ENCODE results near the gene KLHDC3.

Gene KLHDC3

GRCh38 chr6:43050981-43051380 is 36.9 kb downstream of the KLHDC3 start:
- Histone ChIP-seq H3K9ac (ENCODE audit: low read depth, low read length) (no peak overlapping the region), H3K9me3 (ENCODE audit: control insufficient read depth, insufficient read depth, low read length) (no peaks in the 10 kb centered on the region), H3K4me1 (ENCODE audit: insufficient read depth, low read length) (peaks cover 5% of the 10 kb centered on the region; the same call in 1 of the 2 replicates), H3K36me3 (ENCODE audit: insufficient read depth, low read length) (peaks cover 6% of the 10 kb centered on the region)

GRCh38 chr6:43052225-43052841 is 38.3 kb downstream of the KLHDC3 start:
- Histone ChIP-seq H3K4me1 (ENCODE audit: insufficient read depth, low read length) (peaks cover 5% of the 10 kb centered on the region; the same call in 1 of the 2 replicates), H3K9ac (ENCODE audit: low read depth, low read length) (peak overlapping the region; percentile 89), H3K9me3 (ENCODE audit: control insufficient read depth, insufficient read depth, low read length) (no peaks in the 10 kb centered on the region), H3K36me3 (ENCODE audit: insufficient read depth, low read length) (peaks cover 6% of the 10 kb centered on the region)

GRCh38 chr6:43052842-43053544 is 38.9 kb downstream of the KLHDC3 start:
- Histone ChIP-seq H3K9ac (ENCODE audit: low read depth, low read length) (peak overlapping the region; percentile 89), H3K9me3 (ENCODE audit: control insufficient read depth, insufficient read depth, low read length) (no peaks in the 10 kb centered on the region), H3K36me3 (ENCODE audit: insufficient read depth, low read length) (peaks cover 6% of the 10 kb centered on the region), H3K4me1 (ENCODE audit: insufficient read depth, low read length) (peaks cover 5% of the 10 kb centered on the region; the same call in 1 of the 2 replicates)

GRCh38 chr6:43053545-43054205 is 39.6 kb downstream of the KLHDC3 start, which contains the start of gene CUL7:
Gene CUL7 (minus strand): TSS chr6:43053851. CDS start chr6:43052788, 1,063 bp downstream.
- H3K4me1 ChIP-seq (ENCODE audit: insufficient read depth, low read length) = peaks cover 8% of the 10 kb centered on the region; the same call in 1 of the 2 replicates
- H3K9ac ChIP-seq (ENCODE audit: low read depth, low read length) = peak within 1 kb of the TSS; percentile 89
- peaks cover 6% of the 10 kb centered on the region for H3K36me3 ChIP-seq (ENCODE audit: insufficient read depth, low read length)
- no peaks in the 10 kb centered on the region for H3K9me3 ChIP-seq (ENCODE audit: control insufficient read depth, insufficient read depth, low read length)

GRCh38 chr6:43054206-43054943 is 40.3 kb downstream of the KLHDC3 start:
- Histone ChIP-seq H3K36me3 (ENCODE audit: insufficient read depth, low read length) (peaks cover 4% of the 10 kb centered on the region), H3K4me1 (ENCODE audit: insufficient read depth, low read length) (peaks cover 8% of the 10 kb centered on the region; the same call in 1 of the 2 replicates), H3K9ac (ENCODE audit: low read depth, low read length) (peak overlapping the region; percentile 89; the same call in 1 of the 2 replicates), H3K9me3 (ENCODE audit: control insufficient read depth, insufficient read depth, low read length) (no peaks in the 10 kb centered on the region)

- H3K4me1 ChIP-seq (ENCODE audit: insufficient read depth, low read length) = peaks cover 8% of the 10 kb centered on the region; the same call in 1 of the 2 replicates
- H3K36me3 ChIP-seq (ENCODE audit: insufficient read depth, low read length) = no peaks in the 10 kb centered on the region
- no peaks in the 10 kb centered on the region for H3K9me3 ChIP-seq (ENCODE audit: control insufficient read depth, insufficient read depth, low read length)
- H3K9ac ChIP-seq (ENCODE audit: low read depth, low read length) = no peak overlapping the region
Observed at GRCh38 chr6:43055966-43056365, 41.9 kb downstream of the KLHDC3 start.

- H3K4me1 ChIP-seq (ENCODE audit: insufficient read depth, low read length) = peaks cover 3% of the 10 kb centered on the region; the same call in 1 of the 2 replicates
- no peaks in the 10 kb centered on the region for H3K9me3 ChIP-seq (ENCODE audit: control insufficient read depth, insufficient read depth, low read length)
- no peaks in the 10 kb centered on the region for H3K36me3 ChIP-seq (ENCODE audit: insufficient read depth, low read length)
- H3K9ac ChIP-seq (ENCODE audit: low read depth, low read length) = peak overlapping the region; percentile 82
Observed at GRCh38 chr6:43058531-43058930, 44.5 kb downstream of the KLHDC3 start.

- peaks cover 3% of the 10 kb centered on the region; the same call in 1 of the 2 replicates for H3K4me1 ChIP-seq (ENCODE audit: insufficient read depth, low read length)
- no peaks in the 10 kb centered on the region for H3K9me3 ChIP-seq (ENCODE audit: control insufficient read depth, insufficient read depth, low read length)
- no peaks in the 10 kb centered on the region for H3K36me3 ChIP-seq (ENCODE audit: insufficient read depth, low read length)
- peak within 1 kb of the TSS; percentile 82 for H3K9ac ChIP-seq (ENCODE audit: low read depth, low read length)
Observed at GRCh38 chr6:43059168-43060033, 45.4 kb downstream of the KLHDC3 start, which contains the start of the genes KLC4 and MRPL2. Gene KLC4 (plus strand): TSS chr6:43059631. CDS start chr6:43061336, 1,705 bp downstream. Gene MRPL2 (minus strand): TSS chr6:43059434. CDS start chr6:43059381, 53 bp downstream.

GRCh38 chr6:43060034-43060754 is 46.1 kb downstream of the KLHDC3 start:
- Histone ChIP-seq H3K9me3 (ENCODE audit: control insufficient read depth, insufficient read depth, low read length) (no peaks in the 10 kb centered on the region), H3K36me3 (ENCODE audit: insufficient read depth, low read length) (no peaks in the 10 kb centered on the region), H3K9ac (ENCODE audit: low read depth, low read length) (peak overlapping the region; percentile 82), H3K4me1 (ENCODE audit: insufficient read depth, low read length) (peaks cover 3% of the 10 kb centered on the region; the same call in 1 of the 2 replicates)

GRCh38 chr6:43060755-43061633 is 46.9 kb downstream of the KLHDC3 start:
- H3K9ac ChIP-seq (ENCODE audit: low read depth, low read length) = 0 out of 2 replicates have a peak overlapping the region, but pooled peaks have one; percentile 82

GRCh38 chr6:43061861-43062260 is 47.8 kb downstream of the KLHDC3 start:
- Histone ChIP-seq H3K9me3 (ENCODE audit: control insufficient read depth, insufficient read depth, low read length) (no peaks in the 10 kb centered on the region), H3K4me1 (ENCODE audit: insufficient read depth, low read length) (peaks cover 3% of the 10 kb centered on the region; the same call in 1 of the 2 replicates), H3K36me3 (ENCODE audit: insufficient read depth, low read length) (no peaks in the 10 kb centered on the region), H3K9ac (ENCODE audit: low read depth, low read length) (no peak overlapping the region)

More at GRCh38 chr6:43060755-43061633, 46.9 kb downstream of the KLHDC3 start:
- Histone ChIP-seq H3K36me3 (ENCODE audit: insufficient read depth, low read length) (no peaks in the 10 kb centered on the region), H3K4me1 (ENCODE audit: insufficient read depth, low read length) (peaks cover 3% of the 10 kb centered on the region; the same call in 1 of the 2 replicates), H3K9me3 (ENCODE audit: control insufficient read depth, insufficient read depth, low read length) (no peaks in the 10 kb centered on the region)

GRCh38 chr6:43062818-43063217 is 48.8 kb downstream of the KLHDC3 start:
- Histone ChIP-seq H3K9me3 (ENCODE audit: control insufficient read depth, insufficient read depth, low read length) (no peaks in the 10 kb centered on the region), H3K9ac (ENCODE audit: low read depth, low read length) (no peak overlapping the region), H3K4me1 (ENCODE audit: insufficient read depth, low read length) (peaks cover 3% of the 10 kb centered on the region; the same call in 1 of the 2 replicates), H3K36me3 (ENCODE audit: insufficient read depth, low read length) (no peaks in the 10 kb centered on the region)

All from ES-I3 (cell line).